MCF 10A (cell line): ENCODE measurements around the gene MAGI1. TPM values are rescaled to one million over a fixed set of nuclear protein-coding genes. Genes with fewer than 3 reads are reported as not detected.

Experiments
- BruUV-seq: library from RNA; stranded (reverse); fragments of 400-500 nt; replicated peaks from 2 replicates; lab custom pipeline; 2021; lab: Mats Ljungman, UMichigan
- CTCF ChIA-PET: fragments of 300-600 bp; sonication (Branson Sonifier 250); formaldehyde crosslinking; extraction: SDS; loops from one replicate; lab custom pipeline; 2021; ENCODE audit warnings: antibody characterized with exemption, inconsistent platforms; lab: Yijun Ruan, JAX
- POLR2A ChIA-PET: fragments of 300-600, 350-650 bp; sonication (Branson Sonifier 250); formaldehyde crosslinking; extraction: SDS; loops from one replicate; lab custom pipeline; 2020; ENCODE audit warnings: antibody characterized with exemption, inconsistent platforms; lab: Yijun Ruan, JAX
- DNase-seq: peaks from one replicate; pipeline ENCODE4 v3.0.0-alpha.2; 2018; ENCODE audit not compliant: unreplicated experiment
- H3K27ac Mint-ChIP-seq: one replicate; pipeline ENCODE4 v1.8.0; 2022; ENCODE audit warnings: mild to moderate bottlenecking, low read depth, mixed read lengths; ENCODE audit not compliant: unreplicated experiment
- H3K27me3 Mint-ChIP-seq: one replicate; pipeline ENCODE4 v1.8.0; 2022; ENCODE audit warnings: mixed read lengths; ENCODE audit not compliant: insufficient read depth, unreplicated experiment
- H3K36me3 Mint-ChIP-seq: one replicate; pipeline ENCODE4 v1.8.0; 2022; ENCODE audit warnings: mild to moderate bottlenecking, moderate library complexity, mixed read lengths; ENCODE audit not compliant: insufficient read depth, unreplicated experiment
- H3K4me1 Mint-ChIP-seq: one replicate; pipeline ENCODE4 v1.8.0; 2022; ENCODE audit warnings: mixed read lengths; ENCODE audit not compliant: insufficient read depth, unreplicated experiment
- H3K4me3 Mint-ChIP-seq: one replicate; pipeline ENCODE4 v1.8.0; 2022; ENCODE audit warnings: mild to moderate bottlenecking, moderate library complexity, mixed read lengths; ENCODE audit not compliant: unreplicated experiment
- H3K9me3 Mint-ChIP-seq: one replicate; pipeline ENCODE4 v1.8.0; 2022; ENCODE audit warnings: mixed read lengths; ENCODE audit not compliant: unreplicated experiment
- intact Hi-C: fragments of 100-400 bp; cut with micrococcal nuclease; formaldehyde crosslinking; loops from 2 replicates; pipeline ENCODE4 v1.14.1; 2022
- total RNA-seq: library from RNA; stranded (reverse); gene quantifications from 2 replicates; pipeline ENCODE4 v1.2.3, GENCODE V29; 2022
- TF ChIP-seq, protein P1 (sequence below): fragments of 200-600 bp; IDR thresholded peaks from one replicate; pipeline ENCODE4 v1.8.0; 2022; ENCODE audit warnings: antibody characterized with exemption, mild to moderate bottlenecking; ENCODE audit not compliant: unreplicated experiment

The MAGI1 gene
- total RNA-seq, 1 experiment from 2014 or later, result 6.2 TPM

GRCh38 chr3:65535260-65535659 lies 503.5 kb downstream of the MAGI1 start:
- ChIA-PET POLR2A (interaction anchor here (0.6 kb wide), 1 partner anchor 140 kb away, joined by 3 read pairs; no protein-coding TSS in a partner anchor), CTCF (interaction anchor here (0.6 kb wide), 1 partner anchor 109 kb away, joined by 3 read pairs; no protein-coding TSS in a partner anchor)
- intact Hi-C loops, result no loop called here
- no TSS peak for BruUV-seq
- TF ChIP-seq, protein P1, sequence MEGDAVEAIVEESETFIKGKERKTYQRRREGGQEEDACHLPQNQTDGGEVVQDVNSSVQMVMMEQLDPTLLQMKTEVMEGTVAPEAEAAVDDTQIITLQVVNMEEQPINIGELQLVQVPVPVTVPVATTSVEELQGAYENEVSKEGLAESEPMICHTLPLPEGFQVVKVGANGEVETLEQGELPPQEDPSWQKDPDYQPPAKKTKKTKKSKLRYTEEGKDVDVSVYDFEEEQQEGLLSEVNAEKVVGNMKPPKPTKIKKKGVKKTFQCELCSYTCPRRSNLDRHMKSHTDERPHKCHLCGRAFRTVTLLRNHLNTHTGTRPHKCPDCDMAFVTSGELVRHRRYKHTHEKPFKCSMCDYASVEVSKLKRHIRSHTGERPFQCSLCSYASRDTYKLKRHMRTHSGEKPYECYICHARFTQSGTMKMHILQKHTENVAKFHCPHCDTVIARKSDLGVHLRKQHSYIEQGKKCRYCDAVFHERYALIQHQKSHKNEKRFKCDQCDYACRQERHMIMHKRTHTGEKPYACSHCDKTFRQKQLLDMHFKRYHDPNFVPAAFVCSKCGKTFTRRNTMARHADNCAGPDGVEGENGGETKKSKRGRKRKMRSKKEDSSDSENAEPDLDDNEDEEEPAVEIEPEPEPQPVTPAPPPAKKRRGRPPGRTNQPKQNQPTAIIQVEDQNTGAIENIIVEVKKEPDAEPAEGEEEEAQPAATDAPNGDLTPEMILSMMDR, result no peak
- Mint-ChIP-seq H3K4me3 (no peak overlapping the region), H3K4me1 (no peaks in the 10 kb centered on the region), H3K36me3 (no peaks in the 10 kb centered on the region), H3K27me3 (peaks cover 10% of the 10 kb centered on the region), H3K27ac (no peak overlapping the region), H3K9me3 (no peaks in the 10 kb centered on the region)
- no peak for DNase-seq

GRCh38 chr3:65534805-65535204 lies 503.9 kb downstream of the MAGI1 start:
- no peak for DNase-seq
- Mint-ChIP-seq H3K27me3 (peaks cover 10% of the 10 kb centered on the region), H3K4me1 (no peaks in the 10 kb centered on the region), H3K9me3 (no peaks in the 10 kb centered on the region), H3K36me3 (no peaks in the 10 kb centered on the region), H3K4me3 (no peak overlapping the region), H3K27ac (no peak overlapping the region)
- CTCF ChIA-PET, result interaction anchor here (0.6 kb wide), 1 partner anchor 109 kb away, joined by 3 read pairs; no protein-coding TSS in a partner anchor
- intact Hi-C loops, result no loop called here
- TF ChIP-seq, protein P1, result no peak
- BruUV-seq, result no TSS peak
- POLR2A ChIA-PET, result no interaction called here

DNA sequence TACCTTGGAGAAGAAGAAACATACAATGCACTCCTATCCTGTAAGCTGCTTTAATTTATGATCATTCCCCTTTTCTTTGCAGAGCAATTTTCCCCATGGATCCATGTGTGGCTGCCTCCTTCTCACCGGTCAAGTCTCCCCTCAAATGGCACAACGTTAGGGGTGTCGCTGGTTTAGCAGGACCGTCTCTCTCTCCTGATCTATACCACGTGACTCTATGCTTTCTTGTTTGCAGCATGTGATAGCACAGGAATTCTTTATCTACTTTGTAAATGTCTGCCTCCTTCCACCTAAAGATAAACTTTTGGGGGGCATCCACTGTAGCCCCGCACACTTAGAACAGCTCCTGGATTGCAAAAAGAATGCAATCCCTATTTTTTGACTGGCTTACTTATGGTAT lies 506.0 kb downstream of the MAGI1 start:
- DNase-seq, result no peak
- Mint-ChIP-seq H3K4me3 (no peak overlapping the region), H3K27ac (no peak overlapping the region), H3K36me3 (no peaks in the 10 kb centered on the region), H3K27me3 (peaks cover 10% of the 10 kb centered on the region), H3K4me1 (no peaks in the 10 kb centered on the region), H3K9me3 (no peaks in the 10 kb centered on the region)
- BruUV-seq, result no TSS peak
- CTCF ChIA-PET, result no interaction called here
- intact Hi-C loops, result no loop called here
- TF ChIP-seq, protein P1, result no peak
- POLR2A ChIA-PET, result no interaction called here

DNA sequence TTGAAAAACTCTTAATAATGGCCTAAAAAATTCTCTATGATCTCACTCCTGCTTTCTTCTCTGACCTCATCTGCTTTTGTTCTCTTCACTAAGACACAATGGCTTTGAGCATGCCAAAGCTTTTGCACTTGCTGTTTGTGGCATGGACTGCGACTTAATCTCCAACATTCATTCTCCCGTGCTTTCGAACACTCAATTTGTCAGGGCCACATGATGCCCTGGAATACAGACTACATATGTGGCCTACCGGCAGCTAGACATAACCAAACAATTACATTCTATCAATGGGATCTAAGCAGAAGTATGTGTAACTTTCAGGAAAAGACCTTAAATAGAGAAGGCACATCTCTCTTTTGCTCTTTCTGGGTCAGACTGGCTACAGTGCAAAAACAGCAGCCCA lies 506.5 kb downstream of the MAGI1 start:
- Mint-ChIP-seq H3K4me1 (no peaks in the 10 kb centered on the region), H3K27me3 (peaks cover 5% of the 10 kb centered on the region), H3K9me3 (no peaks in the 10 kb centered on the region), H3K27ac (no peak overlapping the region), H3K4me3 (no peak overlapping the region), H3K36me3 (no peaks in the 10 kb centered on the region)
- intact Hi-C loops, result no loop called here
- no TSS peak for BruUV-seq
- ChIA-PET POLR2A (no interaction called here), CTCF (no interaction called here)
- TF ChIP-seq, protein P1, result no peak
- no peak for DNase-seq
